Transverse colon (tissue), 4 donors: ENCODE measurements around the gene G6PC3.

Source experiments
- CTCF ChIP-seq, 5 experiments: fragments of 200-600 bp in 3 of 5; fragments of 450-650 bp in 2 of 5; sonication (generic) in 3 of 5; IDR thresholded peaks; 1 replicate in 2 of 5; 2 replicates in 3 of 5; pipeline ENCODE4 v1.5.1; 2016 to 2017; ENCODE audit warnings: antibody characterized with exemption in 5 of 5, inconsistent platforms in 3 of 5, mild to moderate bottlenecking in 2 of 5, moderate library complexity in 1 of 5
- EP300 ChIP-seq: sonication (generic); formaldehyde crosslinking; IDR thresholded peaks from one replicate; pipeline ENCODE4 v1.6.1; 2017; ENCODE audit warnings: antibody characterized with exemption, low read depth
- POLR2A ChIP-seq: fragments of 450-650 bp; IDR thresholded peaks from one replicate; pipeline ENCODE4 v1.6.1; 2016; ENCODE audit warnings: antibody characterized with exemption, mild to moderate bottlenecking, moderate library complexity
- POLR2AphosphoS5 ChIP-seq, 3 donors: sonication (generic); formaldehyde crosslinking; IDR thresholded peaks; one replicate each; pipeline ENCODE4 v1.6.1; 2016; ENCODE audit warnings: antibody characterized with exemption in 3 of 3

GRCh38 chr17:44106801-44107200 is 36.3 kb downstream of the G6PC3 start:
- TF ChIP-seq CTCF (IDR thresholded peaks at IDR 0.05) (no peak), POLR2A (no peak), EP300 (no peak), POLR2AphosphoS5 (IDR thresholded peaks at IDR 0.05) (no peak)
